Activated naive CD4-positive, alpha-beta T cell treated with anti-CD3 and anti-CD28 coated beads, Interleukin-2, amount 50 U/mL, for 72 hours (primary cell): ENCODE results near the gene PCBP3. TPM values are rescaled to one million over a fixed set of nuclear protein-coding genes. Genes with fewer than 3 reads are reported as not detected.

Source experiments
- ATAC-seq, 2 donors: fragments of 150-1000 bp; cut with Tn5 transposase; 2 replicates each; pipeline ENCODE4 v1.10.0; 2021; ENCODE audit warnings: mild to moderate bottlenecking in 2 of 2, moderate library complexity in 2 of 2
- DNase-seq, 2 donors: peaks; one replicate each; pipeline ENCODE4 v3.0.0; 2021 to 2022; ENCODE audit warnings: low spot score in 2 of 2
- H3K27ac Mint-ChIP-seq, 2 donors: one replicate each; pipeline ENCODE4 v1.8.0; 2022; ENCODE audit warnings: mild to moderate bottlenecking in 2 of 2, mixed read lengths in 2 of 2
- H3K36me3 Mint-ChIP-seq, 2 donors: one replicate each; pipeline ENCODE4 v1.8.0; 2022; ENCODE audit warnings: mixed read lengths in 2 of 2
- H3K9me3 Mint-ChIP-seq, 2 donors: one replicate each; pipeline ENCODE4 v1.8.0; 2022; ENCODE audit warnings: mixed read lengths in 2 of 2
- total RNA-seq, 2 donors: library from RNA; stranded (reverse); gene quantifications; one replicate each; pipeline ENCODE4 v1.2.3, GENCODE V29; 2022

Gene PCBP3
- total RNA-seq, 2 donors from 2014 or later, result 19.7 to 26.3 TPM

- Mint-ChIP-seq H3K36me3 (no peaks in the 10 kb centered on the region), H3K27ac (peak overlapping the region; percentile 14 to 50), H3K9me3 (no peaks in the 10 kb centered on the region)
- DNase-seq, result no peak
- no peak for ATAC-seq
Measured at GRCh38 chr21:45790427-45790826, 146.9 kb downstream of the PCBP3 start.

- ATAC-seq (no peak), DNase-seq (no peak)
- Mint-ChIP-seq H3K27ac (no peak overlapping the region), H3K9me3 (no peaks in the 10 kb centered on the region), H3K36me3 (no peaks in the 10 kb centered on the region)
Measured at GRCh38 chr21:45791562-45792418, 148.3 kb downstream of the PCBP3 start.

GRCh38 chr21:45792682-45793383 is 149.3 kb downstream of the PCBP3 start:
- Mint-ChIP-seq H3K9me3 (no peaks in the 10 kb centered on the region), H3K27ac (peak overlapping the region; percentile 24 to 37), H3K36me3 (no peaks in the 10 kb centered on the region)
- DNase-seq (no peak), ATAC-seq (no peak)

- DNase-seq (no peak), ATAC-seq (no peak)
- no peaks in the 10 kb centered on the region for H3K36me3 Mint-ChIP-seq
- H3K27ac Mint-ChIP-seq, result no peak overlapping the region
- no peaks in the 10 kb centered on the region for H3K9me3 Mint-ChIP-seq
Measured at GRCh38 chr21:45794027-45794426, 150.5 kb downstream of the PCBP3 start.

DNA sequence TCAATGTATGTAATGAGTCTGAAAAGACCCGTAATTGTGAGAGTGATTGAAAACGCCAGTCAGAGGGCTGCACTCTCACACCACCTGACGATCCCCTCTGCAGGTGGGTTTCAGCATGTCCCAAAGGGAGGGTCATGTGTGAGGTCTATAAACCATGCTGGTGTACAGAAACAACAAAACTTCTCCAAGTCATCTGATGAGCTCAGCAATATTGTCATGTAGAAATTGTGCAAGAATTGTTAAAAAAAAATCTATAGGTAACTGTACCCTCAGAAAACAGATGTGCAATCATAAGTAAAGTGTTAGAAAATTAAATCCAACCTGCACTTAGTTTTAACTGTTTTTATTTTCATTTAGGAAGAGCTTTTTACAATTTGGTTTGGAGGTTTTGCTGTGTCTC is 152.5 kb downstream of the PCBP3 start:
- no peak overlapping the region for H3K27ac Mint-ChIP-seq
- H3K9me3 Mint-ChIP-seq, result no peaks in the 10 kb centered on the region
- no peak for ATAC-seq
- DNase-seq, result no peak
- no peaks in the 10 kb centered on the region for H3K36me3 Mint-ChIP-seq

- H3K9me3 Mint-ChIP-seq, result no peaks in the 10 kb centered on the region
- no peaks in the 10 kb centered on the region for H3K36me3 Mint-ChIP-seq
- ATAC-seq (no peak), DNase-seq (no peak)
- H3K27ac Mint-ChIP-seq, result no peak overlapping the region
Measured at GRCh38 chr21:45797338-45797737, 153.8 kb downstream of the PCBP3 start.

DNA sequence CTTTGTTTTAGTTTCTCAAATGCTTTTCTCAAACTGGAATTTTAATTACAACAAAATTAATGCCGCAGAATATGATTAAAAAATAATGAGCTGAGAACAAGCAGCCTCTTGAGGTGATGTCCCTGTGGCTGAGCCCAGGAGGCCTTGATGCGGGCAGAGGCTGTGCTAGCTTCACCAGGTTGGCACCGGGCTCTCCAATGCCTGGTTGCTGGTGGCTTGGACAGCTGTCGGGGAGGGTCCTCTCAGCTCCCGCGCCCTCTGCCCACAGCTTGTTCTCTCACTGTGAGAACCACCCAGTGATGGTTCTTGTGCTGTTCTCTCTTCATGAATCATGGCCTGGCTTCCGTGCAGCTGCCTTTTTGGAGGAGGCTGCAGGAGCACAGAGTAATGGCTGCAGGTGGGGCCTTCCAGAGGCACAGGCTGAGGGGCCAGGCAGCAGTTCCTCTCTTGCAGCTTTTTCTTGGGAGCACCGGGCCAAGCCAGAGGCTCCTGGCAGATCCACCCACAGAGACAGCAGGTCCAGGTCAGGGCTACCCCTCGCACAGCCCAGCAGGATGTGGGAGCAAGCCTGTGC is 156.3 kb downstream of the PCBP3 start:
- no peak for DNase-seq
- Mint-ChIP-seq H3K27ac (no peak overlapping the region), H3K9me3 (no peaks in the 10 kb centered on the region), H3K36me3 (no peaks in the 10 kb centered on the region)
- no peak for ATAC-seq

DNA sequence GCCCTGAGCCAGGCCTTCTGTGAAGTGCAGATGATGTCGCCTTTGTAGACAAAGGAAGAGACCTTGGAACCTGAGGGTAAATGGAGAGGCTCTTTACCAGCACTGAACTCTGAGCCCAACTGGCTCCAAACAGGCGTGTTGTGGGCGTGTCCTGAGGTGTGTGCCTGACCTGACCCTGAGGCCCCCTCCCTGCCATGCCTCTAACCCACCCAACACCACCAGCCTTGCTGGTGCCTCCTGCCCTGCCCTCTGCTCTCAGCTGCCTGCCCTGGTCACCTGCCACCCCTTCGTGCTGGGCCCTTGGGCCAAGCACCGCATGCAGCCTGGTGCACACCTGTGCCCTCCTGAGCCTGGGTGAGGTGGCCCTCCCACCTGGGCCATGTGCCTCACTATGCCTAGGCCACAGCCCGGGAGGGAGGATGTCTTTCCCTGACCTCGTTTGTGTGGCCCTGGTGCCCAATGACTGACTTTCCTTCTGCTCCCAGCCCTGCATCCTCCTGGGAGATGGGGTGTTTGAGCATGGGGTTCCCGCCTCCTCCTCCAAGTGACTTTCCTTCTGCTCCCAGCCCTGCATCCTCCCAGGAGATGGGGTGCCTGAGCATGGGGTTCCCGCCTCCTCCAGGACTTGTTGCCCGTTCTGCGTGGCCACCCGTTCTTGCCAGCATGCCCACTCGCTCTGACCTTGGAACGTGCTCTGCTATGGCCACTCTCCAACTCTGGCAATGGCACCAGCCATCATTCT is 157.0 kb downstream of the PCBP3 start:
- Mint-ChIP-seq H3K27ac (peak overlapping the region; percentile 52 to 54), H3K36me3 (no peaks in the 10 kb centered on the region), H3K9me3 (no peaks in the 10 kb centered on the region)
- no peak for DNase-seq
- no peak for ATAC-seq

DNA sequence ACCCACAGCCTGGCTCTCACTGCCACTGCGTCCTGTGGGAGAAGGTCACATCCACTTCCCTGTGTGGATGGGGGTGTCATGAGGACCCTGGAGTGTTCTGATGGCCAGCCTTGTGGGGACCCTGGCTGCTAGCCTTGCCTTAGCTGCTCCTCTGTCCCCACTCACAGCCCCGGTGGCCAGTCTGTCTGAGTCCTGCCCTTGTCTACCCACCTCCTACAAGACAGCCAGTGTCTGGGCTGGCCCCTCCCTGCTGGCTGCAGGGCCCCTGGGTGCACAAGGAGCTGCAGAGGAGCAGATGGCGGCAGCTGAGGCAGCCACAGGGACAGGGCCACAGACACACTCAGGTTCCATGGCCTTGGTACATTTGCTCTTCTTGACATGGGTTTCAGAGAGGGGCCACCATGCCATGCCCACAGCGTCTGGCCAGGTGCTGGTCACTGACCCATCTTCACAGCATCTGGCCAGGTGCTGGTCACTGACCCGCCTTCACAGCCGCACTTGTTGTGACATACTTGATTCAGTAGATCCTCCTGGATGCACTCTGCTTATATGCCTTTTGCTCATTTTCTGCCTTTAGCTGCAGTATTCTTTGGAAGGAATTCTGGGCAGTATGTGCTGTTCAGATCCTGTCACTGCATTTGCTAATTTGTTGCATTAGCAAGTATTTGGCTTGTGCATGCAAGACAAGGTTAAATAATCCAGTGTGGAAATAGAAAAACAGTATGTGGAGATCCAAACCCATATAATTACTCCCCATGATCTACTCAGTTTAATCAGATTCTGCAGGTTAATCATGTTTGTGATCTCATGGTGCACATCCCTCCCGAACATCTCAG is 157.8 kb downstream of the PCBP3 start:
- peak overlapping the region; percentile 52 to 62 for H3K27ac Mint-ChIP-seq
- DNase-seq (no peak), ATAC-seq (no peak)
- no peaks in the 10 kb centered on the region for H3K36me3 Mint-ChIP-seq
- no peaks in the 10 kb centered on the region for H3K9me3 Mint-ChIP-seq

- DNase-seq (no peak), ATAC-seq (no peak)
- Mint-ChIP-seq H3K9me3 (no peaks in the 10 kb centered on the region), H3K36me3 (peaks cover 3% of the 10 kb centered on the region in 2 donors), H3K27ac (no peak overlapping the region)
Measured at GRCh38 chr21:45801989-45802388, 158.5 kb downstream of the PCBP3 start.

DNA sequence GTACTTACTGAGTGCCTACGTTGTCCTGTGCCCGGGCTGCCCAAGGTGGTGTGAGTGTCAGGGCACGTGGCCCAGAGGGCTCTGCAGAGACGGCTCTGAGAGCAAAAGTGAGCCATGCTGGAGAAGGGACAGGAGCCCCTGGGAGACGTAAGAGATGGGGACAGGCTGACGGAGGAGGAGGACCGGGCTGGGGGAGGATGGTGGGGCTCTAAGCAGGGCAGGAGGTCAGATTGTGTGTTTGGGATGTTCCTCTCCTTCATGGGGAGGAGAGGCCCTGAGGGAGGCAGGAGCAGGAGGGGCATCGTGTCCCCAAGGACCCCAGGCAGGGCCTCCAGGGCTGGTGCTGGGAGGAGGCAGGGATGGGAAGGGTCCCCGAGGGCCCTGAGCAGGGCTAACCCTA is 158.9 kb downstream of the PCBP3 start:
- H3K9me3 Mint-ChIP-seq, result no peaks in the 10 kb centered on the region
- H3K36me3 Mint-ChIP-seq, result peaks cover 8% of the 10 kb centered on the region in 2 donors
- ATAC-seq, result peak in 1 of 2 donors; percentile 11
- no peak overlapping the region for H3K27ac Mint-ChIP-seq
- no peak for DNase-seq

- no peaks in the 10 kb centered on the region for H3K9me3 Mint-ChIP-seq
- peaks cover 8 to 14% of the 10 kb centered on the region in 2 donors for H3K36me3 Mint-ChIP-seq
- DNase-seq (no peak), ATAC-seq (peak in 1 of 2 donors; percentile 44)
- H3K27ac Mint-ChIP-seq, result no peak overlapping the region
Measured at GRCh38 chr21:45802956-45803617, 159.6 kb downstream of the PCBP3 start.

DNA sequence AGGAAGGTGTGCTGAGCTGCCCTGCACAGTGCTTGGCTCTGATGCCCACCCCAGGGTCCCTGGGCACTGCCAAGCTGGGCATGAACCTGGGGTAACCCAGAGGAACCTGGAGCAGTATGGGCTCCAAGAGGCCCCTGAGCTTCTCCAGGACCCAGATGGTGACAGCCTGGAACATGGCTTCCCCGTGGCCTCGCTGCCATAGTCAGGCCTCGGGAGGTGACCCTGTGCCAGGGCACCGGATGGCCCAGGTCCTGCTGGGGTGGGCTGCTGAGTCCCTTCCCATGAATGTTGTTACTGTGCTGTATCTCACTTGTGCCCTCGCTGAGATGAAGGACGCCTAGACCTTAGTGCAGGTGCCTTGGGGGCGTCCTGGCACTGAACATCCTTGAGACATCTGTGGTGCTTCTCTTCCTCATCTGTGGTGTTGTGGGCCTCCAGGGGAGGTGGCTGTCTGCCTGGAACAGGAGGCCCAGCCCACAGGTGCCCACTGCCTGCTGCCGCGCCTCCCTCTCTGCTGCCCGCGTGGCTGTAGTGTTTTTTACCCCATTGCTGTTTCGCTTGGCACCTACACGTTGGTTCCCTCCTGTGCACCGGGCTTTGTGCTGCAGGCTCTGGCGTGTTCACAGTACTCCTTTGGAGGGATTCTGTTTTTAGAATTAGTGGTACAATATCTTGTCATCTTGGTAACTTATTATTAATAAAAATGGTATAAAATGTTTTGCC is 160.3 kb downstream of the PCBP3 start:
- ATAC-seq (no peak), DNase-seq (no peak)
- Mint-ChIP-seq H3K36me3 (peaks cover 8 to 17% of the 10 kb centered on the region in 2 donors), H3K27ac (no peak overlapping the region), H3K9me3 (no peaks in the 10 kb centered on the region)

- Mint-ChIP-seq H3K9me3 (no peaks in the 10 kb centered on the region), H3K27ac (no peak overlapping the region), H3K36me3 (peaks cover 8 to 17% of the 10 kb centered on the region in 2 donors)
- DNase-seq (no peak), ATAC-seq (no peak)
Measured at GRCh38 chr21:45804809-45805313, 161.3 kb downstream of the PCBP3 start.

GRCh38 chr21:45805321-45805720 is 161.8 kb downstream of the PCBP3 start:
- no peaks in the 10 kb centered on the region for H3K9me3 Mint-ChIP-seq
- no peak for ATAC-seq
- DNase-seq, result no peak
- H3K27ac Mint-ChIP-seq, result no peak overlapping the region
- H3K36me3 Mint-ChIP-seq, result peaks cover 8 to 17% of the 10 kb centered on the region in 2 donors
